GM21619 (cell line): Measurements from ENCODE around the gene OR13C5.

ENCODE experiments used
- ATAC-seq: cut with Tn5 transposase; IDR thresholded peaks from one replicate; pipeline ENCODE4 v1.9.1; 2021; ENCODE audit not compliant: unreplicated experiment

Gene OR13C5

GRCh38 chr9:104553261-104553660, 46.0 kb downstream of the OR13C5 start:
- no peak for ATAC-seq
